Measurements from ENCODE around the gene EPB41. TPM values are rescaled to one million over a fixed set of nuclear protein-coding genes. Genes with fewer than 3 reads are reported as not detected.
"Not testable (repeated sequence)": the region's sequence is repeated elsewhere in the genome, so short reads cannot be mapped to it uniquely, and the experiment has no call there.

The EPB41 gene
- polyA plus RNA-seq, 5 donors = 36.5 to 53.0 (median 46.3) TPM

DNA sequence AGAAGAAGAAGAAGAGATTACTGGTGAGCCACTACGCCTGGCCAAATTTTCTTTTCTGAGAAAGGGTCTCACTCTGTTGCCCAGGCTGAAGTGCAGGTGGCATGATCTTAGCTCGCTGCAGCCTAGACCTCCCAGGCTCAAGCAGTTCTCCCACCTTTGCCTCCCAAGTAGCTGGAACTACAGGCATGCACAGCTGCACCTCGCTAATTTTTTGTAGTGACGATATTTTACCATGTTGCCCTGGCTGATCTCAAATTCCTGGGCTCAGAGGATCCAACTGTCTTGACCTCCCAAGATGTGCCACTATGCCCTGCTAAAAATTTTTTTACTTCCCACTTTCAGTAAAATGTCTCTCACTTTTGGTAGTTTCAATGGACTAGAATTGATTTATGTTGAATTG, 184.9 kb downstream of the EPB41 start:
- DNase-seq = no peak

DNA sequence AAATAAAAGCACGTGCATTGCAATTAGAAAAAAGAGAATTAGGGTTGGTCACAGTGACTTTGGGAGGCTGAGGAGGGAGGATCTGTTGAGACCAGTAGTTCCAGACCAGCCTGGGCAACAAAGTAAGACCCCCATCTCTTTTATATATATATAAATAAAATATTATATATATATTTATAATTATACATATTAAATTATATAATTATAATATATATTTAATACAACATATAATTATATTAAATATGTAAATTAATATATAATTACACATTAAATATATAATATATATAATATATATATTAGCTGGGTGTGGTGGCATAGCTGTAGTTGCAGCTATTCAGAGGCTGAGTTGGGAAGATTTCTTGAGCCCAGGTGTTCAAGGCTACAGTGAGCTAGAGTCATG, 186.1 kb downstream of the EPB41 start:
- DNase-seq = no peak

- DNase-seq = no peak
These were observed 191.5 kb downstream of the EPB41 start for GRCh38 chr1:29105822-29106221.

- DNase-seq = not testable (repeated sequence)
These were observed 193.7 kb downstream of the EPB41 start for GRCh38 chr1:29108041-29108440.

GRCh38 chr1:29112705-29113412, 198.5 kb downstream of the EPB41 start:
- DNase-seq = no peak

DNA sequence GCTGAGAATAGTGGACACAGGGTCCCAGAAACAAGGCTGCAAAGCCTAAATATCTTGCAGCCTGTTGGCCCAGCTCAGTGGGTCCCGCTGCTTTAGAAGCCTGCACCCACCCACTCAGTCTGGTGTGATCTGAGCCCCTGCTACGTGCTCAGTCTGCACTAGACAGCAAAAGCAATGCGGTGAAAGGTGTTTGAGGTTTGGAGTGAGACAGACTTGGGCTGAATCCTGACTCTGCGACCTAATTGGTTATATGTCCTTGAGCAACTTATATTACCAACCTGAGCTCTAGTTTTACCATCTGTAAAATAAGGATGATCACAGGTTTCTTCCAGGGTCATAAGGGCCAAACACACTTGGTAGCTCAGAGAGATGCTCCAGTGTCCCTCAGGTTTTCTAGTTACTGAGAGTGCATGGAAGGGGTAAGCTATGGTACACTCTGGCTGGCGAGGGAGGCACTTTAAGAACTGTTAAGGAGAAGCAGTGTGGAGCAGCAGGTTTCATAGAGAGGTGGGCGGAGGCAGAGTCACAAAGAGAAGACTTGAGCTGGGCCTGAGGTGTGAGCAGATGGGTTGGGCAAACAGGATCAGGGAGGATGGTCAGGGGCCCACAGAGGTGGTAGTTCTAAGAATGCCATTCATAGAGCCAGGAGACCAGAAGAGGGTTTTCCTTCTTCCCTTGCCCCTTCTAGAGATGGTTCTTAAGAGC, 199.2 kb downstream of the EPB41 start:
- DNase-seq = no peak

DNA sequence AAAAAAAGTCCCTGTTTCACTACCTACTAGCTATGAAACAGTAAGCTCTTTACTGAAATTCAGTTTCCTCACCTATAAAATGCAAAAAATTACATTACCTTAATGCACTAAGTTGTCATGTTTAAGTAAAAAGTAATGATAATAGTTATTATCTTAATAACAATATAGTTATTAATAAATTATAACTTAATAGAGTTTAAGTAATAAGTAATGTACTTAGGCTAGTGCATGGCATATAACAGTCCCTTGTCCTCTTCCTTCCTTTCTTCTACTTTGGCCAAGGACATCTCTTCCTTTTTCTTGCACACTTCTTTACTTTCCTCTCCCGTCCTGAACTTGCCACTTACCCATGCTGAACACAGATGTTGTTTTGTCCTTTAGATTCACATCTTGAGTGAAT, 200.3 kb downstream of the EPB41 start:
- no peak for DNase-seq

DNA sequence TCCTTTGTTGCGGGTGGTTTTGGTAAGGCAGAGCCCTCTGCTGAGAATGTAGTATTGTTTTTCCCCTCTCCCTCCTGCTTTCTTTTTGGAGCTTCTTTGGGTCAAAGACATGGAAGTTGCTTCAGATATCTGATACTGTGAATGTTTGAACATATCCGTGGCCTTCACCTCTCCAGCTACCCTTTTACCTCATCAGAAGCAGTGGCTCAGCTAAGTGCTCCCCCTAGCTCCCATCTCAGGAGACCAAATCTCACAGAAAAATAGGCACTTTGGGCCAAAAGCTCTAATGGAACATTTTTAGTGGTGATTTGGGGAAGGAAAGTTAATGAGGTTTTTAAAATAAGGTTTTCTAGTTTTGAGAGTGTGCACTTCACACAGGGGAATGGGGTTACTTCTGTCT, 203.0 kb downstream of the EPB41 start:
- DNase-seq = no peak

- DNase-seq = no peak
These were observed 205.0 kb downstream of the EPB41 start for GRCh38 chr1:29119121-29119929.

- DNase-seq = no peak
These were observed 206.0 kb downstream of the EPB41 start for GRCh38 chr1:29120367-29120766.

DNA sequence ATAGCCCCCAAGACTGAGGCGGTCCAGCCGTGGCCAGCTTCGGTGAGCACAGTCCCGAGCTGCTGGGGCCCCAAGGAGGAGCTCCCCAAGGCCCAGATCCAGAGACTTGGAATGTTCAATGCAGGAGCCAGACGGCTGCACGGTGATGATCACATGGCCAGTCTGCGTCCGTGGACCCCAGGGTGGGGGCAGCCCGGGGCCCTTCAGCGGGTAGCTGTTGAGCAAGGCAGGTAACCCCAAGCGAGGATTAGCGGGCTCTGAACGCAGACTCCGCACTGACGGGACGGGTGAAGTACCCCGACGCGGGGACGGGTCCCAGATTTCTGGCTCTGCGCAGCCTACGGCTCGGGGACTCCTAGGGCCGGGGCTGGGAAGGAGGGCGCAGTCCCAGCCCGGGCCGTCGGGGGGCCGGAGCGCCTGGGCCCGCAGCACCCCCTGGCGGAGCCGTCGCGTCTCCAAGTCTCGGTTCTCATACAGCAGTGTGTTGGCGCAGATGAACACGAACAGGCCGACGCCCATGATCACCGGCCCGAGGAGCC, 206.6 kb downstream of the EPB41 start:
- peak; percentile 36 to 43 for DNase-seq

DNA sequence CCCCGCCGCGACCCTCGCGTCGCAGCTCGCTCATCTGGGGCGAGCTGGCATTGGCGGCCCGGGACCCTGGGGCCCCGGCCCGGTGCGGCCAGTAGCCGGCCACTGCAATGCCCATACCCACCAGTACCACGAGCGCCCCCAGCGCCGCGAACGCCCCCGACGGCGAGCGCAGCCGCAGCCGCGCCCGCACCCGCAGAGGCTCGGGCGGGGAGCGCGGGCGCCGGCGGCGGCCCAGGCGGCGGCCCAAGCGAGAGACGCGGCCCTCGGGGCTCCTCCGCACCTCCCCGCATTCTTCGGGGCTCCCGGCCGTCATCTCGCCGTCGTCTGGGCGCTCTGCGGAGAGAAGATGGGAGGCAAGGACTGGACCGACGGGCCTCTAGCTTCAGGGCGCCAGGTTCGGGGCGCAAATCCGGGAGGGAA, 207.2 kb downstream of the EPB41 start:
- peak in 1 of 2 donors; percentile 27 for DNase-seq

- peak; percentile 54 to 56 for DNase-seq
These were observed 207.7 kb downstream of the EPB41 start for GRCh38 chr1:29121936-29122681.

- DNase-seq = peak in 1 of 2 donors; percentile 45
These were observed 208.3 kb downstream of the EPB41 start for GRCh38 chr1:29122682-29123052.

DNA sequence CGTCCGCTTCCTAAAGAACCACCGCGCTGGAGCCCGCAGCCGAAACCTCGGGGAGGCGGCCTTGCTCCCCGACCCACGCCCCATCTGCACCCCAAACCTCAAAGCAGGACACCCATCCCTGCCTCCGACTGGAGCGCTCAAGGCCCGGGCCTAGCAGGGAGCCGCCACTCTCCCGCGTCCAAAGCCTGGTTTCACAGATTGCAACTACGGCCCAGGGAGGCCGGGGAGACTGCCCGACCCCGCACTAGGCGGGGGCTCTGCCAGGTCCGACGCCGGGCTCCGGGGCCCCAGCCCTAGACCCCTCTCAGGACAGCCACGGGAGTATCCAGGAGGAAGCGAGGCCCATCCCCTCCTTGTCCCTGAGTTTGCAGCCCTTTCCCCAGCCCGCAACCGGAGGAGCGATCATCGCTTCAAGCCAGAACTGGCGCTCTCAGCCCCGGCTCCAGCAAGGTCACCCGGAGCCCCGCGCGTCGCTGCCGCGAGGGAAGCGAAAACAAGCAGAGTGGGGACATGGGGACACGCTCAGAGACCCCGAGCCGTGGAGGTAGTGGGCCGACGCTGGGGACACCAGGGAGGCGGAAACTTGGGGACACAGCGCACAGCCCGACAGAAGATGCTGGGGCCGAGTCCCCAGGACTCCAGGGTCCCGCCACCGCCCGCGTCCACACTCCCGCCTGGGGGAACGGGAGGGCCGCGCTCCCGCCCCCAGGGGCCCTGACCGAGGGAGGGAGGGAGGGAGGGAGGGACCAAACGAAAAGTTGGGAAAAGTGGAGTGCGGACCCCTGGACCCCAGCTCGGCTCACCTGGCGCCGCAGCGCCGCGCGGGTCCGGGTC, 208.9 kb downstream of the EPB41 start:
- DNase-seq = peak; percentile 48 to 56

GRCh38 chr1:29123887-29124365, 209.6 kb downstream of the EPB41 start, which contains the start of gene TMEM200B:
Gene TMEM200B, minus strand, starts transcription at chr1:29123903. Its CDS starts 2,075 bp downstream, at chr1:29121828.
- no peak for DNase-seq

DNA sequence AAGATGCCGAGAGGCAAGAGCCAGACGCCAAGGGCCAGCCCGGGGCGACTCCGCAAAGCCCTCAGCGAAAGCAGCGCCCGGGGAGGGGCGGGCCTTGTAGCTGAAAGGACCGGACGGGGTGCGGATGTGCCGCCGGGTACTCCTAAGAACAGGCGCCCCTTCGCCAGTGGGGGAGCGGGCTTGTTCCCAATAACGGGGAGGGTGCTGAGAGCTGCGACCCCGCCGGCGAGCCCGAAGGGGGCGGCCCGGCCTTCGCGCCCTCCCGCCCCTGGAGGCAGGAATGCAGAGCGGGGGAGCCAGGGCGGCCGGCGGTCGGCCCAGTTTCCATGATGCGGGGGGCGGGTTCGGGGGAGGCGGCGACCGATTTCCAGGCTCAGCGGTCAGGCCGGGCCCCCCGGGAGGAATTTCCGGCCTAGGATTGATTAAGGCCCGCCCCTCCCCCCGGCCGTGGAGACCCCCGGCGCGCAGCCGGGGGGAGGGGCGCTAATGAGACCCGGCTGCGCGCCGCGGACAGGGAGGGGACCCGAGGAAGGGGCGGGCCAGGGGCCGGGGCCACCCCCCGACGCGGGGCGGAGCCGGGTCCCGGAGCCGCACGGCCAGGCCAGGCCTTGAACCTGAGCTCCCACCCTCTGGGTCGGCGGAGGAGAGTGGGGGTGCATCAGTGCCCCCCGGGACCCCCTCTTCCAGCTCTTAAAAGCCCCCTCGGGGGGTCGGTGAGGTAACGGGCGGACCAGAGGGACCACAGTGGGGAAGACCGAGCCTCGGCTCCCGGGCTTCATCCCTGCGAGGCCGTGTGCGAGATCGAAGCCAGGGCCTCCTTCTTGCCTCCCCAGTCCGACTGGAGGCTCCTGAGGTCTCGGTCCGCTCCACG, 210.2 kb downstream of the EPB41 start:
- DNase-seq = peak; percentile 95

DNA sequence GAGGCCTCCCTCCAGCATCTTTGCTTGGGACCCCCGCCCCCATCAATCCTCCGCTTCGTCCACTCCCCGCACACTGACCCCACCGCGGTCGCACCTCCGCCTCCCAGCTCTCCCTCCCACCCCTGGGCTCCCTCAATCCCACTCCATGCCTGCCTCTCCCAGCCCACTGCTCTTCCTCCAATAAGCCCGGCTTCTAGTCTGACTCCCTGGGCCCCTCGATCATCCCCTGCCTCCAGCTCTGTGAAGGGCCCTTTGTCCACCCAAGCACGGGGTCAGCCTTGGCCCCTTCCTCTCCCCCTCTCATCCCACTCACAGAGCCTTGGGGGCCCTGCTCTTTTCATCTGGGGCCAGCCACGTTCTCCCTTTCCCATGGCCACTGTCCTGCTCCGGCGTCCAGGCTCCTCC, 210.9 kb downstream of the EPB41 start:
- DNase-seq = no peak

DNA sequence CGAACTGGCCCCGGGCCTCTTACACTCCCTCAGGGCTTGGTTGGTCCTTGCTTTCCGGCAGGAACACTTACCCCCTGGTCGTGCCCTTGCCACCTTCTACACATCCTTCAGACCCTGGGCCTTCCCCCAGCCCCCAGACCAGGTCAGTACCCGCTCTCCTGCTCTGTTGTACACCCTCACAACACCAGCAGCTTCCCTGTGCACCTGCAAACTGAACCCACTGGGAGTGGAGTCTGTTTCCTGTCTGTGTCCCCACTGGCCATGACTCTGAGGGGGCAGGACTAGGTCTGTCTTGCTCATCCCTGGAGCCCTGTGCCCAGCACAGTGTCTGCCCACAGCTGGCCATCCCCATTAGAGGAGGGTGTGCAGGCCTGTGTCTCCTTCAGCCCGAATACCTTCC, 211.4 kb downstream of the EPB41 start:
- no peak for DNase-seq
